Fibroblast of skin of left biceps (primary cell): ENCODE results near the gene DCHS2.
"Not testable (repeated sequence)": the region's sequence is repeated elsewhere in the genome, so short reads cannot be mapped to it uniquely, and the experiment has no call there.

Source experiments
- DNase-seq, 2 experiments: peaks; one replicate each; pipeline ENCODE4 v3.0.0-alpha.2; 2013; ENCODE audit warnings: low read depth in 2 of 2

The DCHS2 gene

DNA sequence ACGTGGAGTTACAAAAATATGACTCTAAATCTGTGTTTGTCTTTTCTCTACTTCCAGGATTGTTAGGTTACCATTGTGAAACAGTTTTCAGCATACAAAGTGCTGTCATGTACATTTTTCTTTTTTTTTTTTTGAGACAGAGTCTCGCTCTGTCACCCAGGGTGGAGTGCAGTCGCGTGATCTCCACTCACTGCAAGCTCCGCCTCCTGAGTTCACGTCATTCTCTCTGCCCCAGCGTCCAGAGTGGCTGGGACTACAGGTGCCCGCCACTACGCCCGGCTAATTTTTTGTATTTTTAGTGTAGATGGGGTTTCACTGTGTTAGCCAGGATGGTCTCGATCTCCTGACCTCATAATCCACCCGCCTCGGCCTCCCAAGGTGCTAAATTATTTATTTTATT is 274.2 kb downstream of the DCHS2 start:
- DNase-seq: not testable (repeated sequence)

DNA sequence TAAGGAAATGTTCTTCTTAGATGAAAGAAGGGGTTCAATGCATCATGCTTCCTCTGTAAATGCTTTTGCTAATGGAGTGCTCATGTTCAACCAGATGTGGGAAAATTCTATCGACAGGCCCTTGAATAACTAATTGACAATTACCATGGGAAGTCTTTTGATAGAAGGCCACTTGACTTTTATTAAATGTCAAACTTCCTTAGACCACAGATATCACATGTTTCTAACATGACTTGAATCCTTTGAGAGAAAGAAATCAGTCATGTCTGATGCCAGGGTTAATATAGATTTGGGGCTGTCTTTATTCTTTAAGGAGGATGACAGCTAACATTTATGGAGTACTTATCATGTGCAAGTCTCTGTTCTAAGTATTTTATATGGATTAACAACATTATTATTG is 280.1 kb downstream of the DCHS2 start:
- DNase-seq: no peak

DNA sequence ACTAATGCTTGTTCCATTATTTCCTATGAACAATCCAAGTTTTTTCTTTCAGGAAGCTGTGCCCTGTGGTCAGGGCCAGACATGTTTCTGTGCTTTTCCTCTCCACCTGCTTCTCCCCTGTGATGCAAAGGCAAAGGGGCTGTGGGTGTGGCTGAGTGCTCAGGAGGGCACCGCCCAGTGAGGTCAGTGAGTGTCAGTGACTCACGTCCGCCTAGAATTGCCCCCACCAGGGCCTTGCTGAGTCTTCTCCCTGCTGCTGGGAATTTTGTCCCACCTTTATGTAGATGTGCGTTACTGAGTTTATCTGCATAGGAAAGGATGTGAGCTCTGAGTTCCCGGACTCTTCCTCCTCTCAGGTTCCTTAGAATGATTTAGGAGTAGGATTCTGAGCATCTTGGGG is 283.2 kb downstream of the DCHS2 start:
- no peak for DNase-seq

DNA sequence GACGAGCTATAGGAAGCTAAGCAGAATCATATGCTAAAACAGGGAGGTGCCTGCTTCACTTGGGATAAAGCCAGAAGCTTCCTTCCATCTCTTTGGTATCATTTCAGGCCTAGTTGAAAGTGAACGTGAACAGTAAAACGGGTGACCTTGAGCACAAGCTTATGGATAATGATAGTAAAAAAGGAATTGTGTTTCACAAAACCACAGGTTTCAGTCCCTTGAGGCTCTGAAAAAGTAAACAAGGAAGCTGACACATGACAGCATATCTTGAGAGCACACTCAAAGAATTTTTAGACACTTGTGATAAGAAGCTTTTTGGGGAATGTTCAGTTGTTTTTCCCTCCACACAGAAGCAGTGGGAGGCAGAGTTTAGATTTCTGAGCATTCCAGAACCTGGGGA is 286.1 kb downstream of the DCHS2 start:
- peak; percentile 8 to 20 for DNase-seq

DNA sequence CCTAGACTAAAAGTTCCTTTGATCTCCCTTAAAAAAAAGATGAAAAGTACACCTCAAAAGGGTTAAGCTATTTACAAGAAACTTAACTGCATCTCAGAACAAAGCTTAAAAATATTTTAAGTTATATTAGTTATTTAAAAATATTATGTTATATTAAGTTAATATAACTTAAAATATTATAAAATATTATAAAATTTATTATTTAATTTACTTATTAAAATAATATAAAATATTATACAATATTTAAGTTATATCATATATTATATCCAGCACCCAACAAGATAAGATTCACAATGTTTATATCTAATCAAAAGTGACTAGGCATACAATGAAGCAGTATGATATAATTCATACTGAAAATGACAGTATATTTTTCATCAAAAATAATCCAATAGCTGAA is 296.9 kb downstream of the DCHS2 start:
- no peak for DNase-seq

DNA sequence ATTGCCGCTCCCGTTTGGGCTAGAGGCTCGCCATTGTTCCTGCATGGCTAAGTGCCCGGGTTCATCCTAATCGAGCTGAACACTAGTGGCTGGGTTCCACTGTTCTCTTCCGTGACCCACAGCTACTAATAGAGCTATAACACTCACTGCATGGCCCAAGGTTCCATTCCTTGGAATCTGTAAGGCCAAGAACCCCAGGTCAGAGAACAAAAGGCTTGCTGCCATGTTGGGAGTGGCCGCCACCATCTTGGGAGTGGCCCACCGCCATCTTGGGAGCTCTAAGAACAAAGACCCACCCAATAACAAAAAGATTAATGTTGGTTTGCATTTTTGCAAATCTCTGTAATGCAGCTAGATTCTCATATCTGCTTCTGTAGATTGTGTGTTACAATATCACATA is 299.0 kb downstream of the DCHS2 start:
- no peak for DNase-seq

DNA sequence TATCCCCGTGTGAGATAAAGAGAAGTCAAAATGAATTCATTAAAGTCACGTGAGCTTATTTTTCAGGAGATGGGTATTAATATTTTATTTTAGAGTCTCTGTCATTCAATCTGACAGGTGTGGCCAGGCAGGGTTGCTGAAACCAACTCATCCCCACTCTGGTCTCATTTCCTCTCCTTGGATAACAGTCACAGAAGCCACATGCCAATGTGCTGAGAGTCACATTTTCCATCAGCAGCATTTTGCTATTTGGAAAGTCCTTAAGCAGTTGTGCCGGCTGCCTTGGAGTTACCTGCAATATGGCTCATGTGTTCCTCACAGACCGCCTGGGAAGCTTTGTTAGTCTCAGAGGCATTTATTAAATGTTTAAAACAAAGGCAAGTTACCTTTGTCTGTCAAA is 302.3 kb downstream of the DCHS2 start:
- DNase-seq: no peak

DNA sequence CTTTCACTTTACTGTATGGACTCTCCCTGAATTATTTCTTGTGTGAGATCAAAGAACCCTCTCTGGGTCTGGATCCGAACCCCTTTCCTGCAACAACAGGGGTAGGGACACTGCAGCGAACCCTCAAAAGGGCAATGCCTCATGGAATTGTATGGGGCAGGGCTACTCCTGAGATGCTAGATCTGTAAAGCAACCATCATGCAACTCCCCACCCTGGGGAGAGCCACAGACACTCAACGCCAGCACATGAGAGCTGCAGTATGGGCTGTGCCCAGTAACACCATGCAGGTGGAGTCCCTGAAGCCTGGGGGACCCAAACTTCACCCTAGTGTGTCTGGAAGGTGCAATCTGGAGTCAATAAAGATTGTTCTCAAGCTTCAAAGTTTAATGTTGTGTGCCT is 304.7 kb downstream of the DCHS2 start:
- DNase-seq: no peak

DNA sequence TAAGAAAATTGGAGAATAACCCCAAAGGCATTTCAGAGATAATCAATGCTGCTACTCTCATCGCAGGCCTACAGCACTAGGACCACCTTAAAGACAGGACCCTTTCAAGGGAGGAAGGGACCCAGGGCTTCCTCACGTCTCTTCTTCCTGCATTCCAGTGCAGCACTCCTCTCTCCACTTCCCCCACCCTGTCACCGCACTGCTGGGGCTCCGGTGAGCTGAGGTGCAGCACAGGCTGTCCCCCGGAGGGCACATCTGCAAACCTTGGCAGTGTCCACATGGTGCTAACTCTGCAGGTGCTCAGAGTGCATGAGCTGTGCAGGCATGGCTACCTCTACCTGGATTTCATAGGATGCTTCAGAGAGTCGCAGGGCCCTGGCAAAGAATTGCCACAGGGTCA is 305.6 kb downstream of the DCHS2 start:
- no peak for DNase-seq

DNA sequence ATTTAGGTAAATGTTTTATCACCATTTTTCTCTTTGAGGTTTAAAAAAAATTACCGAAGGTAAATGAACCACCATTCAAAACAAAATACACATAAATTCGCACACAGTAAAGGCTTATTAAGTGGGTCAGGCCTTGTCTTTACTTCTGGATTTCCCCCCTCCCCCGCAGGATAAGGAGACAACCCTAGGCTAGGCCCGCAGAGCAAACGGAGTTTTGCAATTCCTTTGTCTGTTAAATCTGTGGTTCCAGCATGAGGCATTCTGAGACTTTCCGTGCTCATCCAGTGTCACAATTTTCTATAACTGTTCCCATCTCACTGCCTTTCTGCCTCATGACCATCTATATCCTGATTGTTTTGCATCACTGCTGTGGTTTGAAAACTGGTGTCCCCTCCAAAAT is 307.4 kb downstream of the DCHS2 start:
- DNase-seq: no peak

DNA sequence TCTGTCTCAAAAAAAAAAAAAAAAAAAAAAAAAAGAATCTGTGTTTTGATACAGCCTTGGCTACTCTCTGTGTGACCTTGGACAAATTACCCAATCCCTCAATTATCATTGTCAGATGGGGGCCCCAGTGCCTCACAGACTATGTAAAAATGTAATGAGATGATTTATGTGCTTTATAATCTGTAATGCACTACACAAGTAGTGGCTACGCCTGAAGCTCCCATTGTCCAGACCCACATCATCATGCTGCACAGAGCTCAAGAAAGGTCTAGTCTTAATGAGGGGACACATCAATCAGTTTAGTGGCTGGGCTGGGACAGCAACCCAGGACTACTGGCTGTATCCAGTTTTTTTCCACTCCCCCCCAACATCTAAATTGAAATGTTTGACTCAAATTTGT is 308.3 kb downstream of the DCHS2 start:
- no peak for DNase-seq
